CD4-positive, alpha-beta T cell (primary cell): ENCODE results near the gene RAPGEF2. TPM values are rescaled to one million over a fixed set of nuclear protein-coding genes. Genes with fewer than 3 reads are reported as not detected.

Source experiments
- ATAC-seq: fragments of 200-7000 bp; cut with Tn5 transposase; one replicate; pipeline ENCODE4 v1.10.0; 2022; ENCODE audit warnings: mild to moderate bottlenecking; ENCODE audit not compliant: poor library complexity
- CTCF ChIA-PET: fragments of 350-600 bp; sonication (Branson Sonifier 250); formaldehyde crosslinking; loops from one replicate; lab custom pipeline; 2021; ENCODE audit warnings: antibody characterized with exemption, inconsistent platforms; lab: Charles Lee
- POLR2A ChIA-PET: fragments of 350-600 bp; sonication (Branson Sonifier 250); formaldehyde crosslinking; loops from one replicate; lab custom pipeline; 2021; ENCODE audit warnings: antibody characterized with exemption, inconsistent platforms; lab: Charles Lee
- DNase-seq, 14 experiments: peaks; one replicate each; pipeline ENCODE4 v3.0.0-alpha.2; 2013 to 2020; ENCODE audit warnings: mixed read lengths in 2 of 14
- H3K27ac ChIP-seq, 2 donors: one replicate each; pipeline versions ENCODE4 v1.5.1 to v1.7.0; 2013; ENCODE audit warnings: low read length in 2 of 2, low read depth in 1 of 2, mild to moderate bottlenecking in 1 of 2
- H3K27me3 ChIP-seq, 2 experiments: 1 replicate in 1 of 2; 2 replicates in 1 of 2; pipeline versions ENCODE4 v1.6.1 to v1.7.0; 2013; ENCODE audit warnings: low read length in 2 of 2, control low read depth in 1 of 2, mild to moderate bottlenecking in 1 of 2, moderate library complexity in 1 of 2; ENCODE audit not compliant: insufficient read depth in 2 of 2, control insufficient read depth in 1 of 2
- H3K36me3 ChIP-seq: one replicate; pipeline ENCODE4 v1.6.1; 2013; ENCODE audit warnings: low read length, control low read depth; ENCODE audit not compliant: insufficient read depth
- H3K4me1 ChIP-seq: one replicate; pipeline ENCODE4 v1.6.1; 2013; ENCODE audit warnings: low read length, control low read depth; ENCODE audit not compliant: insufficient read depth
- H3K4me3 ChIP-seq: one replicate; pipeline ENCODE4 v1.5.1; 2013; ENCODE audit warnings: mild to moderate bottlenecking, low read length, moderate library complexity
- H3K9me3 ChIP-seq, 2 experiments: 1 replicate in 1 of 2; 2 replicates in 1 of 2; pipeline versions ENCODE4 v1.6.1 to v1.7.0; 2013; ENCODE audit warnings: low read length in 2 of 2, mild to moderate bottlenecking in 2 of 2, control low read depth in 1 of 2, moderate library complexity in 1 of 2; ENCODE audit not compliant: control insufficient read depth in 1 of 2, insufficient read depth in 1 of 2
- H3K27ac Mint-ChIP-seq: one replicate; pipeline ENCODE4 v1.8.0; 2020; ENCODE audit warnings: mixed read lengths
- H3K27me3 Mint-ChIP-seq: one replicate; pipeline ENCODE4 v1.8.0; 2021; ENCODE audit warnings: mixed read lengths
- H3K36me3 Mint-ChIP-seq: one replicate; pipeline ENCODE4 v1.8.0; 2021; ENCODE audit warnings: low read depth, mixed read lengths
- H3K4me1 Mint-ChIP-seq: one replicate; pipeline ENCODE4 v1.8.0; 2021; ENCODE audit warnings: low read depth, mixed read lengths
- H3K4me3 Mint-ChIP-seq: one replicate; pipeline ENCODE4 v1.8.0; 2020; ENCODE audit warnings: mild to moderate bottlenecking, mixed read lengths
- H3K9me3 Mint-ChIP-seq: one replicate; pipeline ENCODE4 v1.8.0; 2020; ENCODE audit warnings: mixed read lengths
- CTCF ChIP-seq: fragments of 200-600 bp; IDR thresholded peaks from one replicate; pipeline ENCODE4 v1.8.0; 2022; ENCODE audit warnings: antibody characterized with exemption, mild to moderate bottlenecking
- intact Hi-C, 2 experiments: fragments of 100-400 bp; cut with DNase I in 1 of 2; cut with micrococcal nuclease in 1 of 2; formaldehyde crosslinking; loops; one replicate each; pipeline versions ENCODE4 v1.15.1 to v1.9.0; 2023 to 2025; cut with DNase I, micrococcal nuclease
- total RNA-seq, 174 experiments: library from RNA in 2 of 174; stranded (reverse) in 2 of 174; gene quantifications; one replicate each; pipeline ENCODE4 v1.2.3 and lab custom pipeline; 2021 to 2026

Gene RAPGEF2
- total RNA-seq, 2 experiments from 2014 or later: 25.6 to 26.4 TPM

DNA sequence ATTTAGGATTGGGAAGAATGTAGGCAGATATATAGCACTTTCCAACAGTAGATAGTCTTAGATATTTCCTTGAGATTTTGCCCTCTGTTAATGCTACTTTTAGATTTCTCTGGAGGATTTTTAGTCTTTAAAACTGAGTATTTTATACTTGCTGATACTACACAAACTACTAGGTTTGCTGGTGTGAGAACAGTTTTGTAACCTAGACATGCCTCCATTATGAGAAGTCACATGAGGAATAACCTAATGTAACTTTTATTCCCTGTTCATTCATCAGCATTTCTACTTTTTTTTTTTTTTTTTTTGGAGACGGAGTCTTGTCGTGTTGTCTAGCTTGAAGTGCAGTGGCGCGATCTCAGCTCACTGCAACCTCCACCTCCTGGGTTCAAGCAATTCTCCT lies 137.2 kb downstream of the RAPGEF2 start:
- H3K9me3 Mint-ChIP-seq: no peaks in the 10 kb centered on the region
- ChIA-PET POLR2A (no interaction called here), CTCF (no interaction called here)
- H3K27ac Mint-ChIP-seq: no peak overlapping the region
- Histone ChIP-seq H3K27ac (no peak overlapping the region), H3K4me1 (no peaks in the 10 kb centered on the region), H3K9me3 (no peaks in the 10 kb centered on the region), H3K27me3 (no peaks in the 10 kb centered on the region), H3K4me3 (no peak overlapping the region), H3K36me3 (no peaks in the 10 kb centered on the region)
- peaks cover 5% of the 10 kb centered on the region for H3K36me3 Mint-ChIP-seq
- H3K27me3 Mint-ChIP-seq: no peaks in the 10 kb centered on the region
- ATAC-seq (no peak), DNase-seq (no peak)
- TF ChIP-seq CTCF: no peak
- peaks cover 22% of the 10 kb centered on the region for H3K4me1 Mint-ChIP-seq
- intact Hi-C loops: no loop called here
- no peak overlapping the region for H3K4me3 Mint-ChIP-seq

DNA sequence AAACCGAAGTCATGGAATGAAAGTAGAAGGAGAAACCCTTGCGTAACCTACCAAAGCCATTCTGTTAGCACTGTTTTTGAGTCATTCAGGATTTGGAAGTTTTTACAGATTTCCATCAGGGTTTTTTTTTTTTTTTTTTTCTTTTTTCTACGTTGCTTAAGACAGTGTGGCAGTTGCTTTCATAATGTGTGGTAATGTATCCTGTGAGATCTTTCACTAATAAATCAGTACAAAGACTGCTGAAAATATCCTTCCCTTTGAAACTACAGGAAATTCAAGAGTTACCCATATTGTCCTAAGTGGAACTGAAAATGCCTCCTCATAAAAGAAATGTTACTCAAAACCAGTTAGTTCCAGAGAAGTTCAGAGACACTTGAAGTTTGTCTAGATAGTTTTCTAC lies 137.8 kb downstream of the RAPGEF2 start:
- peaks cover 5% of the 10 kb centered on the region for H3K36me3 Mint-ChIP-seq
- Histone ChIP-seq H3K9me3 (no peaks in the 10 kb centered on the region), H3K4me3 (no peak overlapping the region), H3K36me3 (no peaks in the 10 kb centered on the region), H3K4me1 (no peaks in the 10 kb centered on the region), H3K27me3 (no peaks in the 10 kb centered on the region), H3K27ac (no peak overlapping the region)
- ATAC-seq (no peak), DNase-seq (peak in 2 of 14 experiments; percentile 40 to 48)
- peaks cover 15% of the 10 kb centered on the region for H3K4me1 Mint-ChIP-seq
- CTCF ChIA-PET: no interaction called here
- POLR2A ChIA-PET: no interaction called here
- intact Hi-C loops: no loop called here
- H3K27me3 Mint-ChIP-seq: no peaks in the 10 kb centered on the region
- no peak overlapping the region for H3K4me3 Mint-ChIP-seq
- H3K9me3 Mint-ChIP-seq: no peaks in the 10 kb centered on the region
- no peak overlapping the region for H3K27ac Mint-ChIP-seq
- TF ChIP-seq CTCF: no peak

DNA sequence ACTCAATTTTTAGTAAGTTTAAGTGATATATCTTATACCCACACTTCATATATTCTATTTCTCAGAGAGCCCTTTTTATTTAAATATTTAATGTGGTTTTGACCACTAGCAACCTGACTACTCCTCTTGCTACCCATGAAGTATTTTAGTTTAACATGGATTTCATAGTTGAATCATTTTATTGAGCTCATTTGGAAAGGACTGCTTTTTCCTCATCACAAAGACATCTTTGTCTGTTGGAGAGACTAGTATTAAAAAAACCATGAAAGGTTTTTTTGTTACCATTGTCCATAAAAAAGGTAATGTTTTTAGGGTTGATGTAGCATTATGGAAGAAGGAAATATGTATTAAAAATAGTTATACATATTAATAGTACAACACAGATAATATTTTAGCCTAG lies 139.5 kb downstream of the RAPGEF2 start:
- no peaks in the 10 kb centered on the region for H3K27me3 Mint-ChIP-seq
- H3K27ac ChIP-seq: no peak overlapping the region
- ATAC-seq (no peak), DNase-seq (no peak)
- H3K36me3 ChIP-seq: no peaks in the 10 kb centered on the region
- H3K4me1 Mint-ChIP-seq: peaks cover 12% of the 10 kb centered on the region
- H3K4me3 ChIP-seq: no peak overlapping the region
- H3K27ac Mint-ChIP-seq: no peak overlapping the region
- intact Hi-C loops: no loop called here
- ChIA-PET POLR2A (no interaction called here), CTCF (no interaction called here)
- peaks cover 5% of the 10 kb centered on the region for H3K36me3 Mint-ChIP-seq
- no peaks in the 10 kb centered on the region for H3K27me3 ChIP-seq
- H3K4me1 ChIP-seq: no peaks in the 10 kb centered on the region
- no peaks in the 10 kb centered on the region for H3K9me3 Mint-ChIP-seq
- no peaks in the 10 kb centered on the region for H3K9me3 ChIP-seq
- no peak for TF ChIP-seq CTCF
- H3K4me3 Mint-ChIP-seq: no peak overlapping the region
